ENCODE results near the gene SMARCC2. TPM values are rescaled to one million over a fixed set of nuclear protein-coding genes. Genes with fewer than 3 reads are reported as not detected.
A peak's percentile ranks its signal among the peaks of the same experiment; 100 is the strongest.
"Not testable (repeated sequence)": the region's sequence is repeated elsewhere in the genome, so short reads cannot be mapped to it uniquely, and the experiment has no call there.

SMARCC2 gene
- total RNA-seq, 2 experiments from 2014 or later, result 133 to 137 TPM

DNA sequence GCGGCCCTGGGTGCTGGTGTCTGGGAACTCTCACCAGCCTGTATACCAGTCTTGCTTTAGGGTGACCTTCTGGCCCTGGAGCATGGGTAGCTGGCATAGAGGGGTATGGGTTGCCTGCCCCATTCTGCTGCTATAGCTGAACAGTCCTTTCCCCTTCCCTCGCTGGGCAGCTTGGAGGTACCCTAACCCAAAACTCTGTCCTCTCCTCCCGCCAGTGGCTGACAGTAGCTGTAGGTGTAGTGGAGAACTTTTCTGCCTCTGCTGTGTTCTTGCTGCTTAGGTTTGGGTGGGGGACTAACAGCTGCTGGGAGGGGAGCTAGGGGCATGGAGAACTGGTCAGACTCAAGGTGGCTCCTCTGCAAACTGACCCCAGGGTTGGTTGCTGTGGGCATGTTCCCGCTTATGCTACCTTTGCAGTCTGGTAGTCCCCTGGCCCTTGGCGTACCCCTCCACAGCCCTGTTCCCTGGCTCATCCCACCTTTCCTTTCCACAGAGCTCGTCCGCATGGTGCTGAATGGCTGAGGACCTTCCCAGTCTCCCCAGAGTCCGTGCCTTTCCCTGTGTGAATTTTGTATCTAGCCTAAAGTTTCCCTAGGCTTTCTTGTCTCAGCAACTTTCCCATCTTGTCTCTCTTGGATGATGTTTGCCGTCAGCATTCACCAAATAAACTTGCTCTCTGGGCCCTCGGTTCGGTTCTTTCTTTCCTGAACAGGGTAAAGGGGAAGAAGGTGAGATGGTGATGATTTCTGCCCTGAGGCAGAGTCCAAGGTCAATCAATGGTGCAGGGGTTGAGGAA, 28.2 kb downstream of the SMARCC2 start:
- peak overlapping the region; percentile 91 for H3K4me3 Mint-ChIP-seq
- H3K4me1 Mint-ChIP-seq, result peaks cover 40% of the 10 kb centered on the region
- H3K36me3 Mint-ChIP-seq (ENCODE audit: low read depth), result peaks cover 78% of the 10 kb centered on the region

DNA sequence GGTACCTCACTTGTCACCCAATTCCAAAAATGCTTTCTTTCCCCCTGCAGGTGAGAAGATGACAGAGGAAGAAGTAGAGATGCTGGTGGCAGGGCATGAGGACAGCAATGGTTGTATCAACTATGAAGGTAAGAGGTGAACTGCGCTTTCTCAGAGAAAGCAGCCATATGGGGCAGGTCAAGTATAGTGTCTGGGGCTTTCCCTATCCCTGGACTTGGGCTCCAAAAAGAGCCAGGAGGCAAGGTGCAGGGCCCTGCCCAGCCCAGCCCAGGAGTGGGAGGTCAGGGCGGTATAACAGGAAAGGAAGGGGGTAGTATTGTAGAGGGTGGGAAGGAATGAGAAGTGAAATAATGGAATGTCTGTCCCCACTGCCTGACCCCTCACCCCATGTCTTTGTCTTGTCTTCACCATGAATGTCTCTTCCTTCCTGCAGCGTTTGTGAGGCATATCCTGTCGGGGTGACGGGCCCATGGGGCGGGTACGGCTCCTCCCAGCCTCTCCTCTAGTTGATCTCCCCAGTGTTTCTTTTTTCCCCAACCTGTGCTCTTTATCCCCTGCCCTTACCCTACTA, 29.0 kb downstream of the SMARCC2 start:
- ChIA-PET CTCF (interaction anchor here (1.7 to 7.2 kb wide), 5 partner anchors 29 to 62 kb away, joined by 4 to 86 read pairs (median 32); partner anchors contain the start of genes ESYT1, PA2G4, RNF41 and SMARCC2), POLR2A (interaction anchor here (1.1 to 9.2 kb wide), 15 partner anchors 11 to 113 kb away, joined by 4 to 178 read pairs (median 18); partner anchors contain the start of genes ANKRD52, ESYT1, MYL6B and PA2G4)
- H3K4me1 Mint-ChIP-seq, result peaks cover 47% of the 10 kb centered on the region
- peak overlapping the region; percentile 90 for H3K27ac Mint-ChIP-seq
- H3K9me3 Mint-ChIP-seq, result no peaks in the 10 kb centered on the region
- DNase-seq, result peak; percentile 79
- peak overlapping the region; percentile 91 for H3K4me3 Mint-ChIP-seq
- no peaks in the 10 kb centered on the region for H3K27me3 Mint-ChIP-seq
- H3K36me3 Mint-ChIP-seq (ENCODE audit: low read depth), result peaks cover 76% of the 10 kb centered on the region

More for the DNA sequence above, 28.2 kb downstream of the SMARCC2 start:
- CTCF ChIA-PET, result interaction anchor here (1.7 to 7.2 kb wide), 4 partner anchors 10 to 42 kb away, joined by 6 to 86 read pairs (median 34); partner anchors contain the start of genes ESYT1, MYL6B, SMARCC2 and ZC3H10
- peak overlapping the region; percentile 90 for H3K27ac Mint-ChIP-seq
- no peak for DNase-seq
- POLR2A ChIA-PET, result interaction anchor here (0.8 to 9.2 kb wide), 18 partner anchors 10 to 187 kb away, joined by 3 to 178 read pairs (median 6); partner anchors contain the start of genes ANKRD52, ESYT1, MYL6B and PA2G4
- H3K27me3 Mint-ChIP-seq, result no peaks in the 10 kb centered on the region
- no peaks in the 10 kb centered on the region for H3K9me3 Mint-ChIP-seq

DNA sequence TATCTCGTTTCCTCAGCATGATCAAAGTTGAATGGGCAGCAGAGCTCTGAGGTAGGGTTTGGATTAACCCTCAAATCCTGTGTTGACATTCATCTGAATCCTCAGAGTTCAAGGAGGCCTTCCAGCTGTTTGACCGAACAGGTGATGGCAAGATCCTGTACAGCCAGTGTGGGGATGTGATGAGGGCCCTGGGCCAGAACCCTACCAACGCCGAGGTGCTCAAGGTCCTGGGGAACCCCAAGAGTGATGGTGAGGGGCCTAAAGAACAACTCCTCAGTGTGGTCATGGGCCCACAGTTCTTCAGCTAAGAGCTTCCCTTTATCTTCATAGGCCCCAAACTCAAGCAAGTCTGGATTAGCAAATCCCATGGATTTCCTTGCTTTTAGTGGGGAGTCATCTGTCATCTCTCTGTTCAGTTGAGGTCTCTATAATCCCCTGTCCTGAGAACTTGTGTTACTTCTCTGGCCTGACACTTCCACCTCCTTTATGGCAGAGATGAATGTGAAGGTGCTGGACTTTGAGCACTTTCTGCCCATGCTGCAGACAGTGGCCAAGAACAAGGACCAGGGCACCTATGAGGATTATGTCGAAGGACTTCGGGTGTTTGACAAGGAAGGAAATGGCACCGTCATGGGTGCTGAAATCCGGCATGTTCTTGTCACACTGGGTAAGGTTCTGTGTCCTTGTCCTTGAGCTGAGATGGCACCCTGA, 29.6 kb downstream of the SMARCC2 start:
- no peak for DNase-seq
- peaks cover 53% of the 10 kb centered on the region for H3K4me1 Mint-ChIP-seq
- CTCF ChIA-PET, result interaction anchor here (1.7 to 7.2 kb wide), 5 partner anchors 29 to 63 kb away, joined by 4 to 86 read pairs (median 32); partner anchors contain the start of genes ESYT1, PA2G4, RNF41 and SMARCC2
- H3K9me3 Mint-ChIP-seq, result no peaks in the 10 kb centered on the region
- H3K4me3 Mint-ChIP-seq, result peak overlapping the region; percentile 91
- POLR2A ChIA-PET, result interaction anchor here (1.0 to 9.2 kb wide), 22 partner anchors 10 to 232 kb away, joined by 3 to 178 read pairs (median 8); partner anchors contain the start of genes ESYT1, MYL6B, PA2G4 and PYM1
- no peaks in the 10 kb centered on the region for H3K27me3 Mint-ChIP-seq
- peaks cover 75% of the 10 kb centered on the region for H3K36me3 Mint-ChIP-seq (ENCODE audit: low read depth)
- H3K27ac Mint-ChIP-seq, result peak overlapping the region; percentile 90

DNA sequence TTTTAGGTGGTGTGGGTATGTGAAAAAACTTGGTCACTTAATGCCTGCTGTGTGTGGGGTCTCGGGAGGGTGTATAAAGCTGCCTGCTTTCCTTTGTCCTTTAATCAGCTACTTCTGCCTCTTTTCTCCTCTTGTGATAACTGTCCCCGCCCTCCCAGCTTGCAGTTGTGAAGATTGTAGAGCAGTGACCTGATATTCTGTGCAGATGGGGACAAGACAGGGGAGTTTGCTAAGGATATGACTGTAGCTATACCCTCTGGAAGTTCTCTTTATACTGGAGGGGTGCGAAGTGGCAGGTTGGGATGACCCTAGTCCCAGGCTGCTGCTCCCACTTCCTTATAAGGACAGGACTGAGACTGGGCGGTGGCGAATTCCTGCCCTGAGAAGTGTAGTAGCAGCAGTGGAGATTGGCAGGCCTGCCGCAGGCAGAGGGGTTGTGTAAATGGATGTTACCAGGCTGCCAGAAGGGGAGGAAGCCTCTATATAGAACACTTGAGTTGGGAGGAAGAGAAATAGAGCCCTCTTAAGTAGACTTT, 30.3 kb downstream of the SMARCC2 start:
- Mint-ChIP-seq H3K4me1 (peaks cover 57% of the 10 kb centered on the region), H3K27ac (peak overlapping the region; percentile 90), H3K9me3 (no peaks in the 10 kb centered on the region), H3K4me3 (peak overlapping the region; percentile 91), H3K36me3 (ENCODE audit: low read depth) (peaks cover 72% of the 10 kb centered on the region), H3K27me3 (no peaks in the 10 kb centered on the region)
- ChIA-PET POLR2A (interaction anchor here (1.0 to 9.2 kb wide), 22 partner anchors 9 to 478 kb away, joined by 3 to 178 read pairs (median 7); partner anchors contain the start of genes ESYT1, MYL6B, PA2G4 and PYM1), CTCF (interaction anchor here (0.9 to 7.2 kb wide), 6 partner anchors 30 to 201 kb away, joined by 4 to 86 read pairs (median 18); partner anchors contain the start of genes ESYT1, PA2G4, RNF41 and SMARCC2)
- peak; percentile 39 for DNase-seq

DNA sequence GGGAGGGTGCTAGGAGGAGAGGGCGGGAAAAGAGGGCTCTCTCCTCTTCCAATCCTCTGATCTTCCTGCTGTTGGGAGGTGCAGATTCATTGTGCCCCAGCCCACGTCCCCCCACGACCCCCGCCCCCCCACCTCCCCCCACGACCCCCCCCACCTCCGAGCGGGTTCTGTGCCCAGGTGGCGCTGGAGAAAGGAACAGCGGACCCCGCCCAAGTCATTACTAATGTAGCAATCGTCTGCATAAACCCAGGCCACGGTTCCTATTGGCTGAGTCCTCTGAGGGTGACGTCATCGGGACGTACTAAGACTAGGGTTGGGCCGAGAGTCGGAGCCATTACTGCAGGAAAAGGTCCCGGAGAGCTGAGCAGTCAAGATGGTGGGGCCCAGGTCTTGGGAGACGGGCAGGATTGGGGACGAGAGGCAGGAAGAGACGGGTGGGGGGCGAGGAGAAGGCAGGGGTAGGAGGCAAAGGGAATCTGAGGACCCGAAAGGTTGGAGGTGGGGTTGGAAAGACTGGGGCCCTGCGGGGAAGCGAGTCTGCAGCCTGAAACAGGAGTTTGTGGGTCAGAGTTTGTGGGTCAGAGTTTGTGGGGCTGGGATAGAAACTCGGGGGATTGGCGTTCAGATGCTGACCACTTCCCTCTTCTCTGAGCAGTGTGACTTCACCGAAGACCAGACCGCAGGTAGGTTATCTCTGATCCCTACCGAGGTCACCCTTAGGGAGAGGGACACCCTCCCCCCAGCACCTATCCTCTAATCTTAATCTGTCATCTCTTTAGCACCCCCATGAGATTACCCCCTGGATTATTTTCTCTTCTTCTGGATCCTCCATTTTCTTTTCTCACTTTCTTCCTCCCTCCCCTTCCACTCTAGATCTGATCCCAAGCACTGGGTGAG, 31.0 kb downstream of the SMARCC2 start, which contains the start of gene MYL6:
MYL6 (plus strand) TSS at position 331 of the 897 bp plus-strand sequence; CDS start at position 374, 43 bp downstream.
- DNase-seq, result peak; percentile 94
- peaks cover 65% of the 10 kb centered on the region for H3K36me3 Mint-ChIP-seq (ENCODE audit: low read depth)
- H3K4me3 Mint-ChIP-seq, result peak within 1 kb of the TSS; percentile 91
- ChIA-PET CTCF (interaction anchor here (0.6 to 7.2 kb wide), 8 partner anchors 22 to 202 kb away, joined by 3 to 86 read pairs (median 4); partner anchors contain the start of genes ESYT1, PA2G4, RNF41 and SMARCC2), POLR2A (interaction anchor here (0.6 to 9.2 kb wide), 23 partner anchors 9 to 478 kb away, joined by 3 to 178 read pairs (median 6); partner anchors contain the start of genes ESYT1, MYL6B, PA2G4 and PYM1)
- peak within 1 kb of the TSS; percentile 90 for H3K27ac Mint-ChIP-seq
- no peaks in the 10 kb centered on the region for H3K9me3 Mint-ChIP-seq
- H3K27me3 Mint-ChIP-seq, result no peaks in the 10 kb centered on the region
- H3K4me1 Mint-ChIP-seq, result peaks cover 59% of the 10 kb centered on the region

DNA sequence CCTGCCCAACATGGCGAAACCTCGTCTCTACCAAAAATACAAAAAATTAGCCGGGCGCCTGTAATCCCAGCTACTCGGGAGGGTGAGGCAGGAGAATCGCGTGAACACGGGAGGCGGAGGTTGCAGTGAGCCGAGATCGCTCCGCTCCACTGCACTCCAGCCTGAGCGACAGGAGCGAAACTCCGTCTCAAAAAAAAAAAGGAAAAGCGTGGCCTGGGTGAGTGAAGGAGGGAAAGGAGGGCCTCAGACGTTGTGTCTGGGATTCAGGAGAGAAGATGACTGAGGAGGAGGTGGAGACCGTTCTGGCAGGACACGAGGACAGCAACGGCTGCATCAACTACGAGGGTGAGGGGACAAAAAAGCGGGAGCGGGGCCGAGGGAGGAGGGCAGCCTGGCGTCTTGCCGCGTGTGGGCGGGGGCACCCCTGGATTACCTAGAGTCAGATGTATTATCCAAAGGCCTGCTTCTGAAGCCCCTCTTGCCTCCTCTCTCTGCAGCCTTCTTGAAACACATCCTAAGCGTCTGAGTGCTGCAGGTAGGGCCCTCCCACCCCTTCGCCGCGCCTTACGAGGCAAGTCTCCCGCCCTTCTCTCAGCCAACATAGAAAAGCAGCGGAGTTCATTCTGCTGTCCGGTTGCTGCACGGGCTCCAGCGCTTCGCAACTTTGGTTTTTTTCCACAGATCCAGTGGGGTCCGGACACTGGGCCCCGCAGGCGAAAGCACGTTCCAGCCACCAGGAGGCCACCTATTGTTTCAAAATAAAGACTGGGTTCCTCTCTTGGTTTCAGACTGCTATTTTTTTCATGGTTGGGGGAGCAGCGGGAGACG, 31.9 kb downstream of the SMARCC2 start:
- Mint-ChIP-seq H3K9me3 (no peaks in the 10 kb centered on the region), H3K4me3 (peak overlapping the region; percentile 91), H3K4me1 (peaks cover 62% of the 10 kb centered on the region), H3K27ac (peak overlapping the region; percentile 90), H3K36me3 (ENCODE audit: low read depth) (peaks cover 60% of the 10 kb centered on the region), H3K27me3 (no peaks in the 10 kb centered on the region)
- peak; percentile 67 for DNase-seq
- ChIA-PET POLR2A (interaction anchor here (0.8 to 9.2 kb wide), 16 partner anchors 10 to 203 kb away, joined by 3 to 178 read pairs (median 12); partner anchors contain the start of genes ESYT1, PA2G4, RNF41 and RPL41), CTCF (interaction anchor here (0.6 to 7.2 kb wide), 7 partner anchors 21 to 54 kb away, joined by 3 to 86 read pairs (median 4); partner anchors contain the start of genes ESYT1, SMARCC2 and ZC3H10)

DNA sequence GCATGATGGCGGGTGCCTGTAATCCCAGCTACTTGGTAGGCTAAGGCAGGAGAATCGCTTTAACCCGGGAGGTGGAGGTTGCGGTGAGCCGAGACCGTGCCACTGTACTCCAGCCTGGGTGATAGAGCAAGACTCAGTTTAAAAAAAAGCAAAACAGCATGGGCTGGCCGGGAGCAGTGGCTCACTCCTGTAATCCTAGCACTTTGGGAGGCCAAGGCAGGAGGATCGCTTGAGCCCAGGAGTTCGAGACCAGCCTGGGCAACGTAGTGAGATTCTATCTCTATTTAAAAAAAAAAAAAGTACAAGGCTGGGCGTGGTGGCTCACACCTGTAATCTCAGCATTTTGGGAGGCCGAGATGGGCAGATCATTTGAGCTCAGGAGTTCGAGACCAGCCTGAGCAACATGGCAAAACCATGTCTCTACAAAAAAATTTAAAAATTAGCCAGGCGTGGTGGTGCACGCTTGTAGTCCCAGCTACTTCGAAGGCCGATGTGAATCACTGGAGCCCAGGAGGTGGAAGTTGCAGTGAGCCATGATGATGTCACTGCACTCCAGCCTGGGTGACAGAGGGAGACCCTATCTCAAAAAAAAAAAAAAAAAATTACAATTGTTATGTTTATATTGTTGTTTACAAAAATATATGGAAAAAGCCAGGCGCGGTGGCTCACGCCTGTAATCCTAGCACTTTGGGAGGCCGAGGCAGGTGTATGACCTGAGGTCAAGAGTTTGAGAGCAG, 32.7 kb downstream of the SMARCC2 start:
- Mint-ChIP-seq H3K27ac (peak overlapping the region; percentile 90), H3K4me3 (peak overlapping the region; percentile 91), H3K36me3 (ENCODE audit: low read depth) (peaks cover 56% of the 10 kb centered on the region), H3K4me1 (peaks cover 59% of the 10 kb centered on the region)
- CTCF ChIA-PET, result interaction anchor here (0.6 to 1.8 kb wide), 6 partner anchors 20 to 202 kb away, joined by 3 to 11 read pairs (median 4); partner anchors contain the start of genes SMARCC2 and ZC3H10
- POLR2A ChIA-PET, result interaction anchor here (0.8 to 4.7 kb wide), 5 partner anchors 12 to 183 kb away, joined by 3 to 42 read pairs (median 5); partner anchors contain the start of genes ESYT1, RAB5B and ZC3H10
- not testable (repeated sequence) for DNase-seq, H3K27me3 Mint-ChIP-seq, H3K9me3 Mint-ChIP-seq

DNA sequence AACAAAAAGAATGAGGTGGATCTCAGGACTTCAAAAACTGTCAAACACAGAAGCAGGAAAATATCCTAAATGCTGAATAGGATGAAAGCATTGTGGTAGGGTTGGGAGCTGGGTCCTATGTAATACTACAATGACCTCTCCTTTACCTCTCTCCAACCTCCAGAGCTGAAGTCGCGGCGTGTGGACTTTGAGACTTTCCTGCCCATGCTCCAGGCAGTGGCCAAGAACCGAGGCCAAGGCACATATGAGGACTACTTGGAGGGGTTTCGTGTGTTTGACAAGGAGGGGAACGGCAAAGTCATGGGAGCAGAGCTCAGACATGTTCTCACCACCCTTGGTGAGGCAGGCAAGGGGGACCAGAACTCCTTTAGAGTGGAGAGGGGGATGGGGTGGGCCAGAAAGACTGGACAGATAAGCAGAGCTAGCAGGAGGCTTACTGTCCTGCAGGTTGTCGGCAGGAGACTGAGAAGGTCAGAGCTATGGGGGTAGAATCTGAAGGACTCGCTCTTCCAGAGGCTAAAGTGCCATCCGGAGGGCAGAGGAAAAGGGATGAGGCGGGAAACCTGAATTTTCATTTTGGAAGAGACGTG, 33.9 kb downstream of the SMARCC2 start:
- CTCF ChIA-PET, result interaction anchor here (1.6 kb wide), 1 partner anchor 28 kb away, joined by 4 read pairs; the partner anchor contains the start of gene ESYT1
- Mint-ChIP-seq H3K4me3 (peak overlapping the region; percentile 17), H3K27me3 (no peaks in the 10 kb centered on the region), H3K9me3 (no peaks in the 10 kb centered on the region), H3K36me3 (ENCODE audit: low read depth) (peaks cover 49% of the 10 kb centered on the region), H3K27ac (peak overlapping the region; percentile 29), H3K4me1 (peaks cover 60% of the 10 kb centered on the region)
- DNase-seq, result no peak
- POLR2A ChIA-PET, result interaction anchor here (0.5 to 4.7 kb wide), 6 partner anchors 8 to 67 kb away, joined by 3 to 42 read pairs (median 8); partner anchors contain the start of genes ESYT1, SMARCC2 and ZC3H10

DNA sequence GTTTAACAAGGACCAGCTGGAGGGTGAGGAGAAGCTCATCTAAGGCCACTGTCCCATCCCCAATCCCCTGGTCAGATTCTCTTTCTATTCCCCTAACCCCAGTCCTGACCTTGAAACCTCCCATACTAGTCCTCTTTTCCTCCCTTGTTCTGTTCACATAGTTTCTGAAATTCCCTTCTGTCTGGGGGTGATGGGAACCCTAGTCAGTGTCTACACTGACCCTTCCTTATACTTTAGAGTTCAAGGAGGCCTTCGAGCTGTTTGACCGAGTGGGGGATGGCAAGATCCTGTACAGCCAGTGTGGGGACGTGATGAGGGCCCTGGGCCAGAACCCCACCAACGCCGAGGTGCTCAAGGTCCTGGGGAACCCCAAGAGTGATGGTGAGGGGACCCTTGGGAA, 34.5 kb downstream of the SMARCC2 start:
- no peak for DNase-seq
- peaks cover 58% of the 10 kb centered on the region for H3K4me1 Mint-ChIP-seq
- peaks cover 44% of the 10 kb centered on the region for H3K36me3 Mint-ChIP-seq (ENCODE audit: low read depth)
- no peaks in the 10 kb centered on the region for H3K9me3 Mint-ChIP-seq
- H3K27me3 Mint-ChIP-seq, result no peaks in the 10 kb centered on the region
- H3K4me3 Mint-ChIP-seq, result no peak overlapping the region
- POLR2A ChIA-PET, result interaction anchor here (0.5 to 4.7 kb wide), 7 partner anchors 7 to 67 kb away, joined by 3 to 42 read pairs (median 4); partner anchors contain the start of genes ESYT1, PA2G4, SMARCC2 and ZC3H10
- CTCF ChIA-PET, result interaction anchor here (1.6 kb wide), 1 partner anchor 27 kb away, joined by 4 read pairs; the partner anchor contains the start of gene ESYT1
- peak overlapping the region; percentile 29 for H3K27ac Mint-ChIP-seq
